Measurements from ENCODE around the gene RBM4B. TPM values are rescaled to one million over a fixed set of nuclear protein-coding genes. Genes with fewer than 3 reads are reported as not detected.
"Not testable (repeated sequence)": the region's sequence is repeated elsewhere in the genome, so short reads cannot be mapped to it uniquely, and the experiment has no call there.

Gene RBM4B
- polyA plus RNA-seq (2013, experiment 1 of 2) = 29.2 TPM
- polyA plus RNA-seq (2013, experiment 2 of 2) = 29.4 TPM

GRCh38 chr11:66677599-66678375 lies at the start of gene RBM4B:
TSS of gene RBM4B (minus strand) at chr11:66677887. CDS start at chr11:66677079, 808 bp downstream.
- Histone ChIP-seq H3K4me1 (ENCODE audit: insufficient read depth, low read length) (peaks cover 16% of the 10 kb centered on the region; the same call in 1 of the 2 replicates), H3K27ac (ENCODE audit: low read depth, low read length) (peak within 1 kb of the TSS; percentile 95), H3K4me3 (ENCODE audit: low read length) (peak within 1 kb of the TSS; percentile 87), H3K9me3 (ENCODE audit: insufficient read depth, low read depth, low read length) (no peaks in the 10 kb centered on the region), H3K36me3 (ENCODE audit: insufficient read depth, low read length) (peaks cover 19% of the 10 kb centered on the region), H3K27me3 (ENCODE audit: insufficient read depth, low read length) (no peaks in the 10 kb centered on the region), H3K9ac (ENCODE audit: low read depth, low read length) (peak within 1 kb of the TSS; percentile 91)
- WGBS = under 1% methylated on average over 61 of the region's 61 CpGs

GRCh38 chr11:66725647-66726046 lies 48.0 kb upstream of the RBM4B start:
- Histone ChIP-seq H3K27ac (ENCODE audit: low read depth, low read length) (no peak overlapping the region), H3K4me3 (ENCODE audit: low read length) (no peak overlapping the region; the same call in 1 of the 2 replicates), H3K9me3 (ENCODE audit: insufficient read depth, low read depth, low read length) (no peaks in the 10 kb centered on the region), H3K4me1 (ENCODE audit: insufficient read depth, low read length) (peaks cover 24% of the 10 kb centered on the region), H3K36me3 (ENCODE audit: insufficient read depth, low read length) (no peaks in the 10 kb centered on the region; the same call in 1 of the 2 replicates), H3K9ac (ENCODE audit: low read depth, low read length) (no peak overlapping the region), H3K27me3 (ENCODE audit: insufficient read depth, low read length) (peaks cover 35% of the 10 kb centered on the region)
- 70% methylated on average over 10 of the region's 10 CpGs for WGBS

- H3K9ac ChIP-seq (ENCODE audit: low read depth, low read length) = no peak overlapping the region
- H3K4me1 ChIP-seq (ENCODE audit: insufficient read depth, low read length) = peaks cover 27% of the 10 kb centered on the region
- no peaks in the 10 kb centered on the region for H3K9me3 ChIP-seq (ENCODE audit: insufficient read depth, low read depth, low read length)
- no peak overlapping the region for H3K4me3 ChIP-seq (ENCODE audit: low read length)
- H3K27ac ChIP-seq (ENCODE audit: low read depth, low read length) = no peak overlapping the region
- peaks cover 32% of the 10 kb centered on the region for H3K27me3 ChIP-seq (ENCODE audit: insufficient read depth, low read length)
- WGBS = 94% methylated on average over 1 of the region's 1 CpG
- no peaks in the 10 kb centered on the region; the same call in 1 of the 2 replicates for H3K36me3 ChIP-seq (ENCODE audit: insufficient read depth, low read length)
These were observed 47.4 kb upstream of the RBM4B start for GRCh38 chr11:66725114-66725513.

- 91% methylated on average over 5 of the region's 5 CpGs for WGBS
- H3K9ac ChIP-seq (ENCODE audit: low read depth, low read length) = not testable (repeated sequence)
These were observed 46.5 kb upstream of the RBM4B start for GRCh38 chr11:66724167-66724566.

GRCh38 chr11:66723693-66724092 lies 46.0 kb upstream of the RBM4B start:
- Histone ChIP-seq H3K9me3 (ENCODE audit: insufficient read depth, low read depth, low read length) (no peaks in the 10 kb centered on the region), H3K36me3 (ENCODE audit: insufficient read depth, low read length) (peaks cover 6% of the 10 kb centered on the region), H3K9ac (ENCODE audit: low read depth, low read length) (no peak overlapping the region), H3K27ac (ENCODE audit: low read depth, low read length) (no peak overlapping the region), H3K4me1 (ENCODE audit: insufficient read depth, low read length) (peaks cover 32% of the 10 kb centered on the region), H3K4me3 (ENCODE audit: low read length) (no peak overlapping the region), H3K27me3 (ENCODE audit: insufficient read depth, low read length) (peaks cover 18% of the 10 kb centered on the region)
- 93% methylated on average over 5 of the region's 5 CpGs for WGBS

More at GRCh38 chr11:66724167-66724566, 46.5 kb upstream of the RBM4B start:
- not testable (repeated sequence) for H3K27ac ChIP-seq (ENCODE audit: low read depth, low read length); H3K36me3 ChIP-seq (ENCODE audit: insufficient read depth, low read length); H3K9me3 ChIP-seq (ENCODE audit: insufficient read depth, low read depth, low read length); H3K4me3 ChIP-seq (ENCODE audit: low read length)
- peaks cover 32% of the 10 kb centered on the region for H3K4me1 ChIP-seq (ENCODE audit: insufficient read depth, low read length)
- peaks cover 22% of the 10 kb centered on the region for H3K27me3 ChIP-seq (ENCODE audit: insufficient read depth, low read length)

GRCh38 chr11:66722745-66723651 lies 45.3 kb upstream of the RBM4B start:
- no peaks in the 10 kb centered on the region for H3K9me3 ChIP-seq (ENCODE audit: insufficient read depth, low read depth, low read length)
- H3K27me3 ChIP-seq (ENCODE audit: insufficient read depth, low read length) = peaks cover 14% of the 10 kb centered on the region
- WGBS = 95% methylated on average over 14 of the region's 16 CpGs
- H3K27ac ChIP-seq (ENCODE audit: low read depth, low read length) = no peak overlapping the region
- H3K36me3 ChIP-seq (ENCODE audit: insufficient read depth, low read length) = peaks cover 6% of the 10 kb centered on the region
- no peak overlapping the region for H3K4me3 ChIP-seq (ENCODE audit: low read length)
- no peak overlapping the region for H3K9ac ChIP-seq (ENCODE audit: low read depth, low read length)
- peaks cover 39% of the 10 kb centered on the region for H3K4me1 ChIP-seq (ENCODE audit: insufficient read depth, low read length)

GRCh38 chr11:66721939-66722338 lies 44.3 kb upstream of the RBM4B start:
- Histone ChIP-seq H3K36me3 (ENCODE audit: insufficient read depth, low read length) (peaks cover 6% of the 10 kb centered on the region), H3K4me3 (ENCODE audit: low read length) (no peak overlapping the region), H3K9ac (ENCODE audit: low read depth, low read length) (no peak overlapping the region), H3K9me3 (ENCODE audit: insufficient read depth, low read depth, low read length) (no peaks in the 10 kb centered on the region), H3K4me1 (ENCODE audit: insufficient read depth, low read length) (peaks cover 37% of the 10 kb centered on the region), H3K27ac (ENCODE audit: low read depth, low read length) (no peak overlapping the region), H3K27me3 (ENCODE audit: insufficient read depth, low read length) (peaks cover 8% of the 10 kb centered on the region)
- 96% methylated on average over 9 of the region's 9 CpGs for WGBS

GRCh38 chr11:66720899-66721470 lies 43.3 kb upstream of the RBM4B start:
- Histone ChIP-seq H3K9ac (ENCODE audit: low read depth, low read length) (no peak overlapping the region), H3K4me1 (ENCODE audit: insufficient read depth, low read length) (peaks cover 33% of the 10 kb centered on the region), H3K27ac (ENCODE audit: low read depth, low read length) (no peak overlapping the region), H3K27me3 (ENCODE audit: insufficient read depth, low read length) (no peaks in the 10 kb centered on the region), H3K36me3 (ENCODE audit: insufficient read depth, low read length) (peaks cover 6% of the 10 kb centered on the region), H3K9me3 (ENCODE audit: insufficient read depth, low read depth, low read length) (no peaks in the 10 kb centered on the region), H3K4me3 (ENCODE audit: low read length) (no peak overlapping the region)
- WGBS = 84% methylated on average over 13 of the region's 13 CpGs

- Histone ChIP-seq H3K9me3 (ENCODE audit: insufficient read depth, low read depth, low read length) (no peaks in the 10 kb centered on the region), H3K36me3 (ENCODE audit: insufficient read depth, low read length) (peaks cover 12% of the 10 kb centered on the region), H3K4me1 (ENCODE audit: insufficient read depth, low read length) (peaks cover 27% of the 10 kb centered on the region), H3K27me3 (ENCODE audit: insufficient read depth, low read length) (no peaks in the 10 kb centered on the region), H3K4me3 (ENCODE audit: low read length) (no peak overlapping the region), H3K9ac (ENCODE audit: low read depth, low read length) (no peak overlapping the region), H3K27ac (ENCODE audit: low read depth, low read length) (no peak overlapping the region)
- WGBS = 65% methylated on average over 15 of the region's 15 CpGs
These were observed 42.7 kb upstream of the RBM4B start for GRCh38 chr11:66720223-66720898.

- Histone ChIP-seq H3K4me3 (ENCODE audit: low read length) (no peak overlapping the region), H3K27me3 (ENCODE audit: insufficient read depth, low read length) (no peaks in the 10 kb centered on the region), H3K4me1 (ENCODE audit: insufficient read depth, low read length) (peaks cover 23% of the 10 kb centered on the region), H3K9ac (ENCODE audit: low read depth, low read length) (0 out of 2 replicates have a peak overlapping the region, but pooled peaks have one; percentile 8), H3K27ac (ENCODE audit: low read depth, low read length) (no peak overlapping the region), H3K36me3 (ENCODE audit: insufficient read depth, low read length) (peaks cover 22% of the 10 kb centered on the region), H3K9me3 (ENCODE audit: insufficient read depth, low read depth, low read length) (no peaks in the 10 kb centered on the region)
- WGBS = 88% methylated on average over 8 of the region's 8 CpGs
These were observed 41.6 kb upstream of the RBM4B start for GRCh38 chr11:66719111-66719872.
